HG02852 (cell line): ENCODE results near the gene ATF7IP.
"Not testable (repeated sequence)": the region's sequence is repeated elsewhere in the genome, so short reads cannot be mapped to it uniquely, and the experiment has no call there.

Experiments used
- ATAC-seq: cut with Tn5 transposase; IDR thresholded peaks from one replicate; pipeline ENCODE4 v1.9.1; 2021; ENCODE audit warnings: mild to moderate bottlenecking, moderate library complexity; ENCODE audit not compliant: unreplicated experiment

ATF7IP gene

GRCh38 chr12:14365294-14366208, at the start of gene ATF7IP:
TSS of gene ATF7IP (plus strand) at chr12:14365682. CDS start at chr12:14423916, 58,234 bp downstream.
- ATAC-seq: peak; percentile 70

GRCh38 chr12:14317362-14318146, 47.9 kb upstream of the ATF7IP start:
- ATAC-seq: no peak

GRCh38 chr12:14319704-14320427, 45.6 kb upstream of the ATF7IP start:
- ATAC-seq: not testable (repeated sequence)

GRCh38 chr12:14322403-14322802, 43.1 kb upstream of the ATF7IP start:
- ATAC-seq: no peak

- no peak for ATAC-seq
Measured at GRCh38 chr12:14325716-14326343, 39.7 kb upstream of the ATF7IP start.

GRCh38 chr12:14326699-14327098, 38.8 kb upstream of the ATF7IP start:
- ATAC-seq: no peak

- ATAC-seq: no peak
Measured at GRCh38 chr12:14327711-14328110, 37.8 kb upstream of the ATF7IP start.

- no peak for ATAC-seq
Measured at GRCh38 chr12:14332482-14332881, 33.0 kb upstream of the ATF7IP start.

- no peak for ATAC-seq
Measured at GRCh38 chr12:14340371-14340770, 25.1 kb upstream of the ATF7IP start.

GRCh38 chr12:14351524-14351923, 14.0 kb upstream of the ATF7IP start:
- not testable (repeated sequence) for ATAC-seq

GRCh38 chr12:14352066-14352465, 13.4 kb upstream of the ATF7IP start:
- not testable (repeated sequence) for ATAC-seq

GRCh38 chr12:14354665-14355064, 10.8 kb upstream of the ATF7IP start:
- ATAC-seq: not testable (repeated sequence)

GRCh38 chr12:14356147-14356546, 9.3 kb upstream of the ATF7IP start:
- ATAC-seq: no peak

- no peak for ATAC-seq
Measured at GRCh38 chr12:14357486-14357885, 8.0 kb upstream of the ATF7IP start.

GRCh38 chr12:14362352-14362751, 3.1 kb upstream of the ATF7IP start:
- ATAC-seq: no peak

- ATAC-seq: no peak
Measured at GRCh38 chr12:14364583-14365271, 755 bp upstream of the ATF7IP start.

- ATAC-seq: no peak
Measured at GRCh38 chr12:14366209-14367039, 942 bp downstream of the ATF7IP start.

GRCh38 chr12:14367040-14367661, 1.7 kb downstream of the ATF7IP start:
- ATAC-seq: peak; percentile 46

- no peak for ATAC-seq
Measured at GRCh38 chr12:14369311-14369710, 3.8 kb downstream of the ATF7IP start.
